Stomach (tissue), 4 donors: Measurements from ENCODE around the gene CBR3.
"Not testable (repeated sequence)": the region's sequence is repeated elsewhere in the genome, so short reads cannot be mapped to it uniquely, and the experiment has no call there.

Source experiments
- CTCF ChIP-seq, 7 experiments: fragments of 450-650 bp in 4 of 7; fragments of 200-600 bp in 3 of 7; sonication (generic) in 3 of 7; IDR thresholded peaks; one replicate each; pipeline ENCODE4 v1.5.1; 2016 to 2019; ENCODE audit warnings: antibody characterized with exemption in 7 of 7, control low read depth in 2 of 7, mild to moderate bottlenecking in 1 of 7
- EP300 ChIP-seq: sonication (generic); formaldehyde crosslinking; IDR thresholded peaks from one replicate; pipeline ENCODE4 v1.6.1; 2017; ENCODE audit warnings: antibody characterized with exemption
- POLR2AphosphoS5 ChIP-seq, 3 donors: sonication (generic); formaldehyde crosslinking; IDR thresholded peaks; one replicate each; pipeline ENCODE4 v1.6.1; 2016; ENCODE audit warnings: antibody characterized with exemption in 3 of 3

- TF ChIP-seq POLR2AphosphoS5 (IDR thresholded peaks at IDR 0.05); CTCF (IDR thresholded peaks at IDR 0.05); EP300: not testable (repeated sequence)
These were observed 4.9 kb downstream of the CBR3 start for GRCh38 chr21:36139791-36140190.
